GM18861 (cell line): ENCODE results near the gene KCNK16.

Experiments
- ATAC-seq: cut with Tn5 transposase; IDR thresholded peaks from one replicate; pipeline ENCODE4 v1.9.1; 2021; ENCODE audit not compliant: unreplicated experiment

The KCNK16 gene

DNA sequence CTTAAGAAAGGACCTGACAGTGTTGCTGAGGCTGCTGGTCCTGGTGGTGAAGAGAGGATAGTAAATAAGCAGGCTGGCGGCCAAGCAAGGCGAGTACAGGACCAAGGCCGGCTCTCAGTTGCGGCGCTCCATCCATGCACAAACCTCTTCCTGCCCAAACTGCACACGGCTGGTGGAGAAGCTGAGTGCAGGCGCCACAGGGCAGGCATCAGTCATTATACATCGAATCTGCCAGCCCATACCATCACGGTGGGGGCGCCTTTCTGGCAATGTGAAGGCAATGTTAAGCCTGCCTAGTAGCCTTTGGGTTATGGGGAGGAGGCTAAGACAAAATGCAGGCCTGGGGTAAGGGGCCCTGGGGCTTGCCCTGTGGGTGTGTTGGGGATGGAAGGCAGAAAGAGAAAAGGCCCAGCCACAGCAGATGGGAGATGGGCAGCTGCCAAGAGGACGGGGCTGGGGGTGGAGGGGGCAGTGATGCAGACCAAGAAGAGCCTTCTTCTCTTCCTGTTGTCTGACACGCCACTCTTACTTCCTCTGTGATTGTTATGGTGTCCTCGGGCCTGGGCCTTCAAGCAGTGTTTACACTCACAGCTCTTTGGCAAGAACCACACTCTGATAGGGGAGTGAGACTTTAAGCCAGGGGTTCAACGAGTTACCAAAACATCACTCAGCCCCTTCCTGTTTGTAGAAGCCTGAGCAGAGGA lies 20.3 kb upstream of the KCNK16 start:
- no peak for ATAC-seq

DNA sequence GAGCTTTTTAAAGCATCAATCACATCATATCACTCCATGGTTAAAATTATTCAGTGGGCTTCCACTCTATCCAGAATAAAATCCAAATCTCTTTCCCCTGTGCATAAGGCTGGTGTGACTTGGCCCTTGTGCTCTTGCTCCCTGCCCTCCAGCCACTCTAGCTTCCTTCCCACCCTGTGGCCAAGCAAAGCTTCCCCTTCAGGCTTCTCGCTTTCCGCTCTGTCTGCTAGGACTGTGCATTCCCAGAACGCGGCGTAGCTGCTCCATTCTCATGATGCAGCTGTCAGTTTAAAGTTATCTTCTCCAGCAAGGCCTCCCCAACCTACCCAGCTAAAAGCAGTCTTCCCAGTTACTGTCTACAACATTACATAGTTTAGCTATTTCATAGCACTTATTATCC lies 19.4 kb upstream of the KCNK16 start:
- ATAC-seq = no peak

- no peak for ATAC-seq
These were observed 18.9 kb upstream of the KCNK16 start for GRCh38 chr6:39341352-39341751.

- no peak for ATAC-seq
These were observed 17.5 kb upstream of the KCNK16 start for GRCh38 chr6:39339868-39340550.

DNA sequence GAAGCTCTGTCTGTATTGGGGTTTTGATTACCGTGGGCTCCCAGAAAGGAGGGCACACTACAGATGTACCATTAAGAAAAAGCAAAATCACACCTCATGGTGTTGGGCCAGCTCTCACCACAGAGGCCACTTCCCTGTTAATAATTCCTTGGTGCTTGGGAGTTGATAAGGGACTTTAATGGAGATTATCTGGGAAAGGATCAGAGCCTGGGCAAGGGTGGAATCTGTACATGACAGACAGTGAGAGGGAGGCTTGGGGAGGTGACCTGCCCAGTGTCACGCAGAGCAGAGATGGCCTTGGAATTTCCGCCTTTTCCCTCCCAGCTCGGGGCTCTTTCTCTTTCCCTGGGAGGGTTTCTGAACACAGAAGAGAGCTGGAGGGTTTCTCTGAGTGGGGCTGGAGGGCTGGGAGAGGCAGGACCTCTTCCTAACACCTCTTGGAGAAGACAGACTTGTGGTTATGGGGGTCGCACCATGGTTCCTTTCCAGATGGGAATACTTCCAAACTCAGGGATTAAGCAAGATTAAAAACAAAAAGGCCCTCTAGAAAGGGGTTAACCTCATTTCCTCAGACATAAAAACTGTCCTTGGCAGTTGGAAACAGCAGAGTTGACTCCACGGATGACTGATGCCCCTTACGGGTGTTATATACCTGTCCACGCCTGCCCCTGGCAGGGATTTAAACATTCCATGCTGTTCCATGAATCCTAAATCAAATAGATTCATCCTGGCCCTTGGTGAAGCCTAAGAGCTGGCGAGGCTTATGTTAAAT lies 16.8 kb upstream of the KCNK16 start:
- ATAC-seq = no peak

DNA sequence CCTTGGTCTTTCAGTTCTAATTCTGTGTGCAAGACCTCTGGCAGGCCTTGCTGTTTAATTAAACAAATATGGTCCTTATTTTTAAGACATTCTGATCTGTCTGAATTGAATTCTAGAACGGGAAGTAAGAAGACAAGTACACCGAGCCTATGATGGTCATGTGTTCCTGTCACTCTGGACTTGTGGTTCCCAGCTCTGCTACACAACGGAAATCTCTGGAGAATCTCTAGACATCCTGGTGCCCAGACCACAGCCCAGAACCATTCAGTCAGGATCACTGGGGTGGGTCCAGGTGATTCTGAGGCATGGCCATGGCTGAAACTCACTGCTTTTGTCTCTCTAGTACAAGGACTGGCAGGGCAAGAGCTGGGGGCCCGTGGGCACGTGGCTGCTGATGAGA lies 15.9 kb upstream of the KCNK16 start:
- no peak for ATAC-seq

GRCh38 chr6:39335780-39336545 lies 13.5 kb upstream of the KCNK16 start:
- ATAC-seq = no peak

GRCh38 chr6:39333644-39334438 lies 11.3 kb upstream of the KCNK16 start:
- ATAC-seq = no peak

DNA sequence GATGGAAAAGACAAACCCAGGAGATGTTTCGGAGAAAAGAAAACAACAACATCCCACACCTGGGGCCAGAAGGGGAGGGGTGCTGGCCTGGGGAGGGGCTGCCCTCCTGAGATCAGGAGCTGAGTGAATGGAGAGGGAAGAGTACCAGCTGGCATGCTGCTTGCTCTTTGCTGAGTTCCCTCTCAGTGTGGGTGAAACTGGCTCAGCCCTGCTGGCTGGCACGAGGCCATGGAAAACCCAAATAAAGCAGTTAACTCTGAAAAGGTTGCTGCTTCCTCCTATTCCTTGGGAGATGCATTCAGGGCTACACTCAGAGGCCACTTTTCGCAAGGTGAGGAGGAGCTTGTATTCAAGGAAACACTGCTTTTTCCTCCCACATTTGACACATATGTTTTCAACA lies 8.0 kb upstream of the KCNK16 start:
- ATAC-seq = no peak

- no peak for ATAC-seq
These were observed 7.6 kb upstream of the KCNK16 start for GRCh38 chr6:39330057-39330456.

DNA sequence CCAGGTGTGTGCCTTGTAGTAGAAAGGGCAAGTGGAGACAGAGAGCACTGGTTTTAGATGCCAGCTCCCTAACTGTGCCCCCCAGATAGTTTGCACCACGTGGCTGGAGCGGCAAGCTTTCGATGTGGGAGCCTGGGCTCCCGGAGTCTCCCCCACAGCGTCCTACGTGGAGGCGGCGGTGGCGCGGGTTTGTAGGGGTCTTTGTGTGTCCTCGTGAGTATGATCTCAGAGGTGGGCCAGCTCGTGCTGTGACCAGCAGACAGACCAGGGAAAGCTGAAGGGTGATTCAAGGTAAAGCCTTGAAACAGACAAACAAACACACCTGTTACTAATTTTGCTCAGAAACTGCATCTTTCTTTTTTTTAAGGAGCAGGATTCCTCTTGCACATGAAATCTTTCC lies 5.6 kb upstream of the KCNK16 start:
- ATAC-seq = no peak

DNA sequence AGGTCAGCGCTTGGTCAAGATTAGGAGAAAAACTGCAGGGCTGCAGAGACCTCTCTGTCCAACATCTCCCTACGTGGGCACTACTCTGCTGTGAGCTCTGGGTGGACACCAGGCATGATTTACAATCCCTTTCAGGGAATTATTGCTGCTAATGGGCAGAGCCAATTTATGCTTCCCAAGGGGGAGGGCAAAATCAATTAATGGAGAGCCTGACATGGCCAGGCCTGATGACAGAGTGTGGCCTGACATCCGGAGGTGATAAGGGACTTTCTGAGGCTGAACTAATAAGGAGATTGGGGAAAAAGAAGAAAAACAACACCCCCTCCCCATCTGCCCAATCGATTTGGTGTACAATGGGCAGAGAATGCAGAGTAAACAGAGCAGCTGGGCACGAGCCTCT lies 5.0 kb upstream of the KCNK16 start:
- no peak for ATAC-seq

GRCh38 chr6:39321761-39322160 lies 741 bp downstream of the KCNK16 start:
- ATAC-seq = no peak

DNA sequence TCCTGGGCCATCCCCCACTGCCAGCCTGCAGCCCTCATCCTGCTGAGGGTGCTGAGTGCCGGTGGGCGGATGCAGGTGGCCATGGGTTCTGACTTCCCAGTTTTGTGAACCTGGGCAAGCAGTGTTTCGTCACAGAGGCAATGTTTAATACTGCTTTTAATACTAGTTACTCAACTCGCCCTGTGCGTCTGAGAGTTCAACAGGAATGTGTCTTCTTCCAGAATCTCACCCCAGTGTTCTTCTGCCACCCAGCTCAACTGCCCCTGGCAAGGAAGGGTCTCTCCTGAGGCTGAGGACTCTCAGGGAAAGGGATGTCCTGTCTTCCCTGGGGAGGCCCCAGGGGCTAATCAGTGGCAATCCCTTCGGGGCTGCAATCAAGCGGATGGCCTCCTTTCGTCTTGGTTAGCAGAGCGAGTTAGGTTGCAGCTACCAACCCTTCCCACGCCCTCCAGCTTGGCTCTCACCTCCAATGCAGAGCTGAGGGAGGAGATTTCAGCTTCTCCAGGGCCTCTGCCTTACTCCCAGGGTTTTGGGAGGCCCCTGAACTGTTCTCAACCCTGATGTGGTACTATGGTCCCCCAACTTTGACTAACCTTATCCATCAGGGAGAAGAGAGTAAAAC lies 2.0 kb downstream of the KCNK16 start:
- ATAC-seq = no peak

DNA sequence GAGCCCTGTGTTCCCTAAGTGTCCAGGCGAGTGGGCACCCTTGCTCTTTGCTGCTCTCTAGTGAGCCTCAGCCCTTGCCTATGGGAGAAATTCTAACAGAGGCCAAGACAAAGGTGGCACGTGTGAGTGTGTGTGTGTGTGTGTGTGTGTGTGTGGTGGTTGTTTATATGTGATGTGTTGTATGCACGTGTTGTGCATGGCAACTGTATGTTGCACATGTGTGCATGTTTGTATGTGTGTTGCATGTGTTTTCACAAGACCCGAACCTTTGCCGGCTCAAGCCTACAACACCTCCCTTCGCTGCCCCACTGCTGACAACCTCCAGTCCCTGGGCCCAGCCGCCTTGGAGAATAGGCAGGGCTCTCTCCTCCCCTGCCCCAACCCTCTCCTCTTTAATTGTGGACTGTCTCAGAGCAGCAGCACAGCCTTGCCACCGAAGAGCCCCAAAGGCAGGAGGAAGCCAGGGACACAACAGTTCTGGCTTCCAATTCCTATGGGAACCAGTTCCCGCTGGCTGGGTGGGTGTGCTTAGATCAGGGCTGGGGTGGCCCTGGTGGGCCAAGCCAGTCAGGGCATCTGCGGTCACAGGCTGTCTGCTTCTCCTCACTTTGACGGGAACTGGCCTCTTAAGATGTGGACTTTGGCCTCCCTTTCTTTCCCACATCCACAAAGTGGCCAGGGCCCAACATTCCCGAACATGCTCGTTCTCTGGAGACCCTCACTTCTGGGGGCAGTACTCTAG lies 2.7 kb downstream of the KCNK16 start:
- no peak for ATAC-seq

DNA sequence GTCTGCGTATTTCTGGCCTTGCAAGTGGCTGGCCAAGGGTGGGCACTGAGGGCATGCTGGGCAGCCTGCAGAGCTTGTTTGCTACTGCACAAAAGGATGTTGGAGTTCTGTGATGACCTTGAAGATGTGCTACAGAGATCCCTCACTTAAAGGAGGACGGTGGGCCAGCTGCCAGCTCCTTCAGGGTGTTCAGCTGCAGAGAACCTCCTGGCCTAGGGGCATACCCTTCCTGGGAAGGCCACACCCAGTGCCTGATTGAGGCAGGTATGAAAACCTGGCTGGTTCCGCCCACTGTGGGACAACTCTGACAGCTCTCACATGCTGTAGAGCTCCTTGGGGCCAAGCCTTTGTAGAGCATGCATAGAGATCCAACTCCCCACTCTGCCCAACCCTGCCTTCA lies 5.2 kb downstream of the KCNK16 start:
- ATAC-seq = no peak

DNA sequence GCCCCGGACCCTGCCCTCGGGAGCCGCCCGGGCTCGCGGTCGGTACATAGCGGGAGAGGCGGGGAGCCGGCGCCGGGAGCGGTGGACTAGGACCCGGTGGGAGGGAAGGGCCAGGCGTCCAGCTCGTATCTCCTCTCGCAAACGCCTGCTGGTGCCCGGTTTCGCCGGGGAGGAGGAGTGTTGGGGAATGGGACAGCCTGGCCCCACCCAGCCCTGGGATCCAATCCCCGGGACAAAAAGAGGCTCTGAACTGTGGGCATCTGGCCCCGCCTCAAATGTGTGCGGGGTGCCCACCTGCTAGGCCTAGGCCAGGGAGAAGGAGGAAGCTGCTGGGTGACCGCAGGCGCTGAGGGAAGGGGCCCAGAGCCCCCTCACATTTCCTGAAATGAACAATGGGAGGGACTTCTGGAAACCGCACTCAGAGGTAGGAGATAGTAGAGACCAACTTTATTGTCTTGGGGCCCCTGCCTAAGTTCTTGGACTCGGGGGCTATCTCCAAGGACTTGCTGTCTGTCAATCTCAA lies 8.2 kb downstream of the KCNK16 start, which contains the start of gene KCNK17:
KCNK17 (minus strand) TSS at position 147 of the 523 bp plus-strand sequence; CDS start at position 48, 99 bp downstream.
- no peak for ATAC-seq

DNA sequence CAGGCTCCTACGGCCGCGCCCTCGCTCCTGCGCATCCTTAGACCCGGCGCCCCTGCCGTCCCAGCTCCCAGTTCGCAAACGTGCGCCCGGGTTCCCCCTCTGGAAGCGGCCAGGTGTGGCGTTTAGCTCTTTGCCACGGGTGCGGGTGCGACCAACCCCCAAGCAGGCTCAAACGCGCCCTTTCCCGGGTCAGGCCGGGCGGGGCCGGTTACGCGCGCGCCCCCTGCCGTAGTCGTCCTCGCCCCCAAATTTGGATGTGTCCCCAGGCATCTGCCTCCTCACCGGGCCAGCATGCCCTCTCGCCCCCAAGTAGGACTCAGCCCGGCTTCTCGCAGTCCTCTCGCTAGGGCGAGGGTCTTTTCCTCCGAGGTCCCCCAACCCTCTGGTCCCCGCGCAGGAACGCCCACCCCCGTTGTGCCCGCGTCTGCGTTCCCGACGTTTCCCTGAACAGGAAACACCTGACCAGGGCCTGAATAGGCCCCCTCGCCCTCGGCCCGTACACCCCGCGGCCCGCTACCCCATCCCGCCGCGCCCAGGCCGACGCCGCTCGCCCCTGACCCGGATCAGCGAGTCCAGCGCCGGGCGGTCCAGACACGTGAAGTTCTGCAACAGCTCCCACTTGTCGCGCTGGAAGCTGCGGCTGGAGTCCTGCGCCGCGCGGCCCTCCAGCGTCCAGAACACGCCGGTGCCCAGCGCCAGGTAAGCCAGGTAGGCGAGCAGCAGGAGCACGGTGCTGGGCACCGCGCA lies 8.8 kb downstream of the KCNK16 start:
- ATAC-seq = no peak
